Fibroblast of skin of right biceps (primary cell): ENCODE measurements around the gene GLYATL3.

Experiments used
- DNase-seq: peaks from one replicate; pipeline ENCODE4 v3.0.0-alpha.2; 2013

The GLYATL3 gene

DNA sequence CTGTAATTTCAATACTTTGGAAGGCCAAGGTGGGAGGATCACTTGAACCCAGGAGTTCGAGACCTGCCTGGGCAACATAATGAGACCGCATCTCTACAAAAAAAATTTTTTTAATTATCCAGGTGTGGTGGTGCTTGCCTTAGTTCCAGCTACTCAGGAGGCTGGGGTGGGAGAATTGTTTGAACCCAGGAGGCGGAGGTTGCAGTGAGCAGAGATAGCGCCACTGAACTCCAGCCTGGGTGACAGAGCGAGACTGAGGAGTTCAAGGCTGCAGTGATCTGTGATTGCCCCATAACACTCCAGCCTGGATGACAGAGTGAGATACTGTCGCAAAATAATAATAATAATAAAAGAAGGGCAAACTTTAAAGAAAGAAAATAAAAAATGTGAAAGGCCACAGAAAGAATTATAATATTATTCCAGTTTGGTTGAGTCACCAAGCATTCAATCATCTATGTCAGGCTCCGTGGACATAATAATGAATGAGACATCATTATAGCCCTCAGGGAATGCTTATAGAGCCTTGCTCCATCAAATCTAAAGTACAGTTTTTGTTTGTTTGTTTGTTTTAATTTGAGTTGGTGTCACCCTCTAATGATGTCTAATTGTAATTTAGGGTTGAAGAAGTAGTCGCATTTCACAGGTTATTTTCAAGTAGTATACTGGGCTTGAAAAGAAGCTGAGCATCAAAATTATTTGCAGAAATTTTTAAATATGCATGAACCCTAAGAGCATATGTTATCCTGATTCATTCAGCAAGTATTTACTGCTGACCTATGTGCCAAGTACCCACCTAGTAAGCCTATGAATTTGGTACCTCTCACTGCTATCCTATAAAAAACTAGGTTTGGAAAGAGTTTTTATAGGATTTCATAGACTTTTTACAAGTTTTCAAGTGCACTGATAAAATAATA, 15.1 kb downstream of the GLYATL3 start:
- DNase-seq = no peak

DNA sequence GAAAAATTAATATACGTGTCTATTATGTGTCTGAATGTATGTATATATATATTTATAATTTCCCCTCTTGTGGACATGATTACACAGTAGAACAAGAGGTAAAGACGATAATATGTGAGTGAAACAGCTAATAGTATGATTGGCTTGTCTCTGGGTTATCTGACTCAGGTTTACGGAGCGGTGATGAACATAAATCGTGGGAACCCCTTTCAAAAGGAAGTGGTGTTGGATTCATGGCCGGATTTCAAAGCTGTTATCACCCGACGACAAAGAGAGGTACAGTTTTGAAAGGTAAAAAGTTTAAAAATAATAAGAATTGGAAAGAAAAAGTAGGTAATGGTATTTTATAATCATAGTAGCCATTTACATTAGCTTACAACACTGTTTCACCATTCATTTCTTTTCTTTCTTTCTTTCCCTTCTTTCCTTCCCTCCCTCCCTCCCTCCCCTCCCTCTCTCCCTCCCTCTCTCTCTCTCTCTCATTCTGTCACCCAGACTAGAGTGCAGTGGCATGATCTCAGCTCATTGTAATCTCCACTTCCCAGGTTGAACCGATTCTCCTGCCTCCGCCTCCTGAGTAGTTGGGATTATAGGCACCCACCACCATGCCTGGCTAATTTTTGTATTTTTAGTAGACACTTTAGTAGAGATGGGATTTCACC, 15.9 kb downstream of the GLYATL3 start:
- no peak for DNase-seq

DNA sequence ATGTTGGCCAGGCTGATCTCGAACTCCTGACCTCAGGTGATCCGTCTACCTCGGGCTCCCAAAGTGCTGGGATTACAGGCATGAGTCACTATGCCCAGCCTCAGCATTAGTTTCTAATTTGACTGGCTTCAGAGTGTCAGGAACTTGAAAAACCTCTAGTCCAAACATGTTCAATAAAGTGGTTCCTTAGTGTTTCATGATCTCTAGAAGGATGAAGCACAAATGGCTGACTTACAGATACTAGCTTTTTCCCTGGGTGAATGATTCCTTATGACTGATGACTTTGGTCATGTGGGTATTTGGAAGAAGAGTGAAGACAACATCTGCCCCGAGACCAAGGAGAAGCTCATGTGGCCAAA, 16.4 kb downstream of the GLYATL3 start:
- no peak for DNase-seq

DNA sequence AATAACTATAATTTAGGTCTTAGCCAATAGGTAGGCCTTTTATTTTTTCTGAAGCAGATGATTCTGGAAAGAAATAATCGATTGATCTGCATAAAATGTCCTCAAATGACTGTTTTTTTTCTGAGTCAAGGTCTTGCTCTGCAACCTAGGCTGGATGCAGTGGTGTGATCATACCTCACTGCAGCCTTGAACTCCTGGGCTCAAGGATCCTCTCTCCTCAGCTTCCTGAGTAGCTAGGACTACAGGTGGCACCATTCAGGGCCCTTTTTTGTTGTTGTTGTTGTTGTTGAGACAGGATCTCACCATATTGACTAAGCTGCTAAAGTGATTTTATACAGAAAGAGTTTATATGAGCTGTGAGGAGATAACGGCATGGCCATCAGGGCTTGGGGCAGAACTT, 18.2 kb downstream of the GLYATL3 start:
- DNase-seq = no peak

DNA sequence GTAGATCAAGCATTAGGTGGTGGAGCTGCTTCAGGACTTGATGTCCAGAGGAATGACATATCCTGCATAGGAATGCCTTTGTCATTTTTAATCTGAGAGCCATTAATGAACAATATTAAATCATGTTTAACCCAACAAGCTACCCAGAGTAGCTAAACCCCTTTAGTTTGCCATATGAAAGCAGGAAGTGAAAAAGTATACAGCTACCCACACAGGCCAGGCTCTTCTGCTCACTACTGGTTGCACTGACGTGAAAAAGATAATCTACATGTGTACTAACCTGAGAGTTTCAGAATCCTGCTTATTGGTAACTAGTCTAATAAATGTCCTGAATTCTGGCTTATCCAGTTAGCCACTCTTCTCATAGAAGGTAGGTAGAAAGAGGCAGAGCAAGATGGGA, 19.9 kb downstream of the GLYATL3 start:
- DNase-seq = no peak

DNA sequence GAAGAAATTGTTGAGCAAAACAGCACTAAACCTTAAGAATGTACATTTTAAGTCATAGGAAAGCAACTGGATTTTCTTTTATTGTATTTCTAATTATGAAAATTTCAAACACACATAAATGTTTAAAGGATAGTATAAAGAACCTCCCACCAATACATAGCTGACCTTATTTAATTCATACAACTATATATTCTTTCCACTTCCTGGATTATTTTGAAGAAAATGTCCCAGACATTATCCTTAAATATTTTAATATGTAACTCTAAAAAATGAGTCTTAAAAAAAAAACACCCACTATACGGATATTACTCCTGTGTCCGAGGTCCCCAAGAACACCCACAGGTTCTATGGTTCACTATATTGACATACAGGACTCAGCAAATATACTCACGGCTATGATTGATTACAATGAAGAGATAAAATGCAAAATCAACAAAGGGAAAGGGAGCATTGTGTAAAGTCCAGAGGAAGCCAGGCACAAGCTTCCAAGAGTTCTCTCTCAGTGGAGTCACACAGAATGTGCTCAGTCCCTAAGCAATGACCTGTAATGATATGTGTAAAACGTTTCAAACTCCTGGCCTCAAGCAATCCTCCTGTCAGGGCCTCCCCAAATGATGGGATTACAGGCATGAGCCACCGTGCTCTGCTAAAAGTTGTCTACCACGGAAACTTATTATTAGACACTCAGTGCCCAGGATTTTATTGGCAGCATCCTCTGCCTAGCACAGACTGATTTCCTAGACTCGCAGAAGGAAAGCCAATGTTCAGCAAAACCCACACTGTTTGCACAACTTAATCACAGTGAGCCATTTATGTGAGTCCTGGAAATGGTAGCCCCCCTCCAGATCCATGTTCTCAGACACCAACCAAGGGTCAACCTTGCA, 23.2 kb downstream of the GLYATL3 start:
- DNase-seq = no peak

DNA sequence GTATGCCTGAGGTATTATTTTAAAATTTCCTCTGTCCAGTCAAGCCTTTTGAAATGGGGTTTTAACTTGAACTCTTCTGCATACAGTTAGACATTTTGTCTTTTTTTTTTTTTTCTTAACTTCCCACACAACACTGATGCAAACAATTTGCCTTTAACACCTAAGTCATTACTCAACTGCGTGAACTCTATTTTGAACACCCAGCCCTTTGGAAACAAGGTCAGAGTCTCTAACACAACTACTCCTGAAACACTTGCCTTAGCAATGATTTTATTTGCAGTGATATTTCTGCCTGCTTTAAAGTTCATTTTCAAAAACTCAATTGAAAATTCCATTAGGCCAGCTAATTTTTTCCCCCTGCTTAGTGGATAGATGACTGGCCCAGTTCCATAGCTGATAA, 24.2 kb downstream of the GLYATL3 start:
- DNase-seq = no peak

DNA sequence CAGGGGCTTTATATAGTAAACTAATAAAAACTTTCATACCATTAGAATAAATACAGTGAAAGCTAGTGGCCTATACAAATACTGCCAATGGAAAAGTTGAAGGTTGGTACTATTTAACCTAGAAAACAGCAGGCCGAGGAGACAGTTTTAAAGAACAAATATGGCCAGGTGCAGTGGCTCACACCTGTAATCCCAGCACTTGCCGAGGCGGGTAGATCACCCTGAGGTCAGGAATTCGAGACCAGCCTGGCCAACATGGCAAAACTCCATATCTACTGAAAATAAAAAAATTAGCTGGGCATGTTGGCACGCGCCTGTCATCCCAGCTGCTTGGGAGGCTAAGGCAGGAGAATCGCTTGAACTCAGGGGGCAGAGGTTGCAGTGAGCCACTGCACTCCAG, 24.8 kb downstream of the GLYATL3 start:
- DNase-seq = no peak

DNA sequence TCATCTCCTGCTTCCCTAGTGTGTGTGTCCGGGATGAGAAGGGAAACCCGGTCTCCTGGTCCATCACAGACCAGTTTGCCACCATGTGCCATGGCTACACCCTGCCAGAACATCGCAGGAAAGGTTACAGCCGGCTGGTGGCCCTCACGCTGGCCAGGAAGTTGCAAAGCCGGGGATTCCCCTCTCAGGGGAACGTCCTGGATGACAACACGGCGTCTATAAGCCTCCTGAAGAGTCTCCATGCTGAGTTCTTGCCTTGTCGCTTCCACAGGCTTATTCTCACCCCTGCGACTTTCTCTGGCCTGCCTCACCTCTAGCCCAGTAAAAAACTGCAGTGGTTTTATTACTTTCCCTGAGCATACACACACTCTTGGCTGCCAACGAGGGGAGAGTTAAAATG, 26.9 kb downstream of the GLYATL3 start:
- DNase-seq = no peak

DNA sequence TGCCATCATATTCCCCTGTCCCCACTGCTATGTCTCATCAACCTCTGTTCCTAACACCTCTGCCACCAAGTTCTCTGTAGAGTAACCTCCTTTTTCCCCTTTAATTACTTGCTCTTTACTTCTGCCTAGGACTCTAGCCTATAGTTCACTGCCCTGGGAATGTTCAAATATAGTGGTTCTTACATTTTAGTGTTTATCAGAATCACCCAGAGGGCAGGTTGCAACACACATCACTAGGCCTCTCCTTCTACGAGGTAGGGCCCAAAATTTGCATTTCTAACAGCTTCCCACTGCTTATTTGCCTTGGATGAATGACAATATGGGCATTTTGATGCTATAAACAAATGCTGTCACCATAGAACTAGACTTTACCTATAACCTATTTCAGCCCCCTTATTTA, 27.6 kb downstream of the GLYATL3 start:
- DNase-seq = no peak

DNA sequence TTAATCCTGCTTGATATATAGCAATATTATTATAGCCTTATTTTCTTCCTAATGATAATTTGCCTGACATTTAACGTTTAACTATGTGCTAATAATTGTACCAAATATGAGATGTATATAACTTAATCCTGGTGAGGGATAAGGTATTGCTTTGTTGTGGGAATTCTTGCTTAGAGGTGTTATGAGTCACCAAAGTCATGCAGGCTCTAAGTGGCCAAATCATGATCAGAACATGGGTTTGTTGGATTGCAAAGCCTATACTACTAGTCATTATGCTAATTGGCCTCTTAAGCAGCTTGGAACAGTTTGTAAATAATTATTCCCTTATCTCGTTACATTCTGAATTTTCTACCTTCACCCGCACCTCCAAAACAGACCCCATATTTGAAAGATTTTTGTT, 28.8 kb downstream of the GLYATL3 start:
- DNase-seq = no peak

DNA sequence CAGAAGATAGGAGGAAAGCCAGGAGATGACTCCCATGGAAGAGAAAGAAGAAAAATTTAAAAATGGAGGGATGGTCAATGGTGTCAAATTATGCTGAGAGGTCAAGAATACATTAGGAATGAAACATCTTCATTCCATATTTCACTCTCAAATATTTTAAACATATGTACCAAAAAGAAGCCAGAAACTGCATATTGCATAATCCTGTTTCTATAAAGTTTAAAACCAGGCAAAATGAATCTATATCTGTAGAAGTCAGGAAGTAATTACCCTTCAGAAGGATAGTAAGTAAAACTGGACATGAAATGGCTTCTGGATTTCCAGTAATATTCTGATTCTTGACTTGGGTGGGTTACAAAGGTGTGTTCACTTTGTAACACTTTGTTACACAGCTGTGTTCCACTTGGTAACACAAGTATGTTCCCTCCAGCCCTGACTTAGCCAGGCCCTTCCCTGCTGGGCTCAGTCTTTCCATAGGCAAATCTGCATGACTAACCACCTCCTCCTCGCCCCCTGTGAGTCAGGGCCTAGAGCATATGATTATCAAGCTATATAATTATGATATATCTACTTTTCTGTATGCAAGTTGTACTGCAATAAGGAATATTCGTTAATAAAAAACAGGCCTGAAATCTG, 30.5 kb downstream of the GLYATL3 start:
- DNase-seq = no peak

DNA sequence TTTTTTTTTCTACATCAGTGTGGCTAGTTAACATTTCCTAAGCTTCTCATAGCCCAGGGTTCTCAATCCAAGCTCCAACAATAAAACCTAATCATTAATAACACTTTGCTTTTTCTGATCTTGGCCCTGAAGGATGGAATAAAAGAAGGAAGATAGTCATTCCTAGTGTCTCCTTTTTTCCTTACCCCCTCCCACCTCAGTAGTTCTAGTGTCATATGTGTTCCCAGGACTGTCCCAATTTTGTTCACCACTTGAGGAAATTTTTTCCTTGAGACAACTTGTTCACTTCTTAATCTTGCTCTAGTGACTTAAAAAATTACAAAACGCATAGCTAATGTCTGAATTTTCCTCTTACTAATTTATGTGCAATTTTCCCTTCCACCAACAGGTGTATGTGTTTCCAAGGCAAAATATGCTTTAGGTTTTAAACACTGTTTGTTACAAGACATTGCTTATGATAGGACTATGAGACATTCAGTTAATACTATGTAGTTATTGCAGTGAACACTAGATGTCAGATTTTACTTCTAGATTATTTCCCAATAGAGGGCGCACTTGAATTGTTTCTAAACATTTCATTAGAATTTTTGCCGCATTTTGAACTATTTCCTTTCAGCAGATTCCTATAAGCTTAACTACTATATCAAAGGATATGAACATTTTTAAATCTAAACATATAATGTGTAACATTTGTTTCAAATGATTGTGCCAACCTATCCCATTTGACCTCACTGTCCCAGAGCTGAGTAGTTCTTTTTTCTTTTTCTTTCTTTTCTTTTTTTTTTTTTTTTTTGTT, 32.2 kb downstream of the GLYATL3 start:
- DNase-seq = peak; percentile 62

DNA sequence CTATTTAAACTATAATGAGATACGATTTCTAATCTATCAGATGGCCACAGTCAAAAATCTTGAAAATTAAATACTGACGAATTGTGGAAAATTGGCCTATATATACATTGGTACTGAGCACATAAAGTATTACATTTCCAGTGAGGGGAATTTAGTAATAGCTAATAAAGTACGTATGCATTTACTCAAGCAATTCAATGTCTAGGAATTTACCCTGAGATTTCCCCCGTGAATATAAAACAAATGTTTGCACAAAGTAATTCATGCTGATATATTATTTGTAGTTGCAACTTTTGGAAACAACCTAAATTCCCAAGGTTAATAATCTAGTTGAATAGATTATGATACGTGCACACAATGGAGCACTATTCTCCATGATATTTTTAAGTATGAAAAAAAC, 36.1 kb downstream of the GLYATL3 start:
- DNase-seq = no peak

DNA sequence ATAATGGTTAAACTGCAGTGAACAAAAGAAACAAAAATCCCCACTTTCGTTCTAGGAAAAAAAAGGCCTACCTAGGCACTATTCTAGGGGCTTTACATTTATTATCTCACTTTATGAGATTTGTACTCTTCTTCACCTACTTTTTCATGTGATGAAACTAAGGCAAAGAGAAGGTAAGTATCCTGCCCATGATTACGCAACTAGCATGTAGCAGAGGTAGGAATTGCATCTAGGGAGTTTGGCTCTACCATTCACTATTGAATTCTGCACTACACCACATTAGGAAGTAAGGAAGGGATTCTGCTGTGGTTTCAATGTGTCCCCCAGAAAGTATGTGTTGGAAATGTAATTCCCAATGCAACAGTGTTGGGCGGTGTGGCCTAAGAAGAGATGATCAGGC, 39.4 kb downstream of the GLYATL3 start:
- DNase-seq = no peak

DNA sequence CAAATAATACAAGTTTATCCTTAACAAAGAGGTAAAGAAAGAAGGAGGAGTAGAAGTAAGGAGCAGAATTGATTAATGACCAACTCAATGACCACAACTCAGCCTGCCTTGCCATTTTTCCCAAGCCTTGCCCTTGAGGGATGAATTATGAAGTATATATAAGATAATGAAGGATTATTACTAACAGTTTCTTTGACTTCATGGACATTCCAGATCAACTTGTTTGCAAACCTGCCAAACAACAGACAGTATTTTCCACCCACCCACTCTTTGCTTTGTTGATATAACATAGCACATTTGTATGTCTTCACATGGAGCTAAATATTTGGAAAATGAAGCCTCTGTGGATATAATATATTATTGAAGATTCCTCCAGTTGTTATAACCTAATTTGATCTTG, 40.9 kb downstream of the GLYATL3 start:
- DNase-seq = no peak

DNA sequence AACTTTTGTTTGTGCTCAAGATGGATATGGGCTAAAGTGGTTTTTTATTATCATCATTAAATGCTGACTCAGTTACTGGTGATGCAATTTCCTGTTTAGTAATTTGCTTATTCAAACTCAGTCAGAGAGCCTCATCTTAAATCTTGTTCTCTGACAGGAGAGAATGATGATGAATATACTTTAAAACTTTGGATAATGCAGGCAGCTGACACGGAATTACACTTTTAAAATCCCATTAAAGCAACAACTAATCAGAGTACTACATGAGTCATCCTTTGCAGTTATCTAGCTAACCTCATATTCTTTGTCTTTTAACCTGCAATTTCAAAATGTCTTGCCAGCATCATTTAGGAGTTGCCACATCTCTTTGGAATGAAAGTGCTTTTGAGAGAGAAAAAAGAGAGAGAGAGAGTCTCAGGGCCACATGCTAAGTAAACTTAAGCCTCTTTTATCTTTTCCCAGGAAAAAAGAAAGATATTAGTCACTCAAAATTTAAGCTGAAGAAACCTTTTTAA, 41.5 kb downstream of the GLYATL3 start:
- DNase-seq = peak; percentile 81

DNA sequence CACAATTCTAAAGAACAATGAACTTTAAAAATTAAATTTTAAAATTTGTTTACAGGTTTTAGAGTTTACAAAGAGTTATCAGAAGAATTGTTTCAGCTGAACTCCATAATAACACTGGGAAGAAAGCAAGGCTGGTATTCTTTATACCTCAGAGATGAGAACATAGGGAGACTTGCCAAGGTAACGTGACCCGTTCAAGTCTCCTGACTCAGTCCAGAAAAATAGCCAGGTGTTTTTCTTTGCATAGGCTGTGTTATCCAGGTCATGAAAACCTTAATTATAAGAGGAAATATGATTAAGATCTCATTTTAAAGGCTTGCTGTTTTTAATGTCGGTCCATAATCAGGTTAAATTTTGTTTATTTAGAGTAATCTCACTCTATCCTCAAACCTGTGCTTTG, 42.2 kb downstream of the GLYATL3 start:
- no peak for DNase-seq

DNA sequence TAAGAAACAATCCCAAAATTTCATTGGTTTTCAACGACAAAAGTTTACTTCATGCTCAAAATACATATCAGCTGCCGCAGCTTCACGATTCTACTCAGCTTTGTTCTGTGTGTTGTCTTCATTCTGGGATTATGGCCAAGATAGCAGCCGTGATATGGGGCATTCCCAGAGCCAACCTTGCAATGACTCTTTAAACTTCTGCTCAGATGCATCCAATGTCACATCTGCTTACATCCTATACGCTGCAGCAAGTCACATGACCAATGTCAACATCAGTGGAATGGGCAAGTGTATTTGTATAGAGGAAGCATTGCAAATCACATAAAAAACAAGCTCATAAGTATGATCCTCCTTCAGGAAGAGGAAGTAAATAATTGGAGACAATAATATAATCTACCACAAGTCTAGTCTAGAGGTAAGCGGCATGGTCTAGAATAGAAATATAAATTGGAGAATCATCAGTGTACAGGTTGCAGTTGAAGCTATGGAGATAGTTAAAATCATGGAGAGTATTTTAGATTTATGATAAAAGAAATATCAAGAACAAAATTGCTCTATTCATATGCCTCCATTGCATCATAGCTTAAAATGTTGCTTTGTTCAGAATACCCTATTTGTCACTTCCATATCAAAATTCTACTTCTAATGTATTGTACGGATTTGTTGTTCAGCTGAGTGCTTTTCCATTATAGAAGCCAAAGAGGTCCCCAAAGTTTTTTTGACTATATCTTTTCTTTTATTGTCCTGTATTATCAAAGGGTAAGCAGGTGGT, 43.5 kb downstream of the GLYATL3 start:
- DNase-seq = no peak

DNA sequence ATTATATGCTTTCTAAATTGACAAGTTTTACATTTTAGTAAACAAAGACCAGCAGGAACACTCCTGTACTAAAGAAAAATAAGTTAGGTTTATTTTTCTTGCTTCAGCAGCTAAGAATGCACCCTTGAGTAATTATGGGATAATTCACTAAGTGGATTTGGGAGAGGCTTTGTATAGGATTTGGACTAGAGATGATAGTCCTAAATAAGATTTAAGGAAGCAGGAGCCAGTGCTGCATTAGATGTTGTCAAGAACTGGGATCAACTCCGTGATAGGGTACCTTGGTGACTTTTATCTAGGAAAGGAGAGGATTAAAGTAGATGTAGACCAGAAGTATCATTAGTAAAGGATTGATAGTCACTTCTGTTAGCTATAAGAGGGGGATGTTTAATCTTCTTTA, 46.6 kb downstream of the GLYATL3 start:
- no peak for DNase-seq

DNA sequence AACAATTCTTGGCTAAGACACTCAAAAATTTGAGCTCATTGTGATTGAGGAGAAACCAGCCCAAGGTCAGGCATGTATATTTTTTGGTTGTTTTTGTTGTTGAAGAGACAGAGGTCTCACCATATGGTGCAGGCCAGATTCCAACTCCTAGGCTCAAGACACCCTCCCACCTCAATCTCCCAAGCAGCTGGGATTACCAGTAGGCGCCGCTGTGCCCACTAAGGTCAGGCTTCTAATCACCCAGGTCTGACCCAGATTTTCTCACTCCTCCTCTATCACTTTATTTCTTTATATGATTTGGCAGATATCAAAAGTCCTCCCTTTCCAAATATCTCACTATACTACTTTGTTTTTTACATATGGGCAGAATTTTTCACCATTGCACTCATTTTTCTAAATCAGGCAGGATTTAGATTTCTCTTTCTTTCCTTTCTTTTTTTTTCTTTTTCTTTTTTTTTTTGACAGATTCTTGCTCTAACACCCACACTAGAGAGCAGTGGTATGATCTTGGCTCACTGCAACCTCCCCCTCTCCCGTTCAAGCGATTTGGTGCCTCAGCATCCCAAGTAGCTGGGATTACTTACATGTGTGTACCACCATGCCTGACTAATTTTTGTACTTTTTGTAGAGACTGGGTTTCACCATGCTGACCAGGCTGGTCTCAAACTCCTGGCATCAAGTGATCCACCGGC, 49.0 kb downstream of the GLYATL3 start:
- no peak for DNase-seq
